GM12878 (cell line): ENCODE measurements around the gene MIGA2. TPM values are rescaled to one million over a fixed set of nuclear protein-coding genes. Genes with fewer than 3 reads are reported as not detected.

ENCODE experiments used
- ATAC-seq: fragments of 200-7000 bp; cut with Tn5 transposase; 3 replicates; pipeline ENCODE4 v1.9.1; 2020; ENCODE audit warnings: mild to moderate bottlenecking, moderate library complexity
- BruUV-seq: library from RNA; stranded (reverse); fragments of 400-500 nt; replicated peaks from 2 replicates; lab custom pipeline; 2021; lab: Mats Ljungman, UMichigan
- CTCF ChIA-PET: fragments of 300-600 bp; sonication (Branson Sonifier 250); formaldehyde crosslinking; extraction: SDS; loops from one replicate; lab custom pipeline; 2021; ENCODE audit warnings: inconsistent platforms; lab: Yijun Ruan, JAX
- POLR2A ChIA-PET: fragments of 350-600 bp; formaldehyde crosslinking; extraction: SDS; loops from one replicate; lab custom pipeline; 2021; ENCODE audit warnings: inconsistent platforms; lab: Charles Lee
- RAD21 ChIA-PET: fragments of 300-600 bp; sonication (Branson Sonifier 250); formaldehyde crosslinking; loops from one replicate; lab custom pipeline; 2023; ENCODE audit warnings: antibody characterized with exemption; ENCODE audit not compliant: unreplicated experiment; lab: Charles Lee
- SMC1A ChIA-PET: fragments of 300-600 bp; sonication (Branson Sonifier 250); formaldehyde crosslinking; loops from one replicate; lab custom pipeline; 2023; ENCODE audit not compliant: unreplicated experiment, uncharacterized antibody; lab: Charles Lee
- DNase-seq: peaks from one replicate; pipeline ENCODE4 v3.0.0-alpha.2; 2011; ENCODE audit warnings: low read depth, low spot score
- FAIRE-seq: peaks from 3 replicates; lab custom pipeline; 2011; peaks lifted over from hg19 to GRCh38; lab: Jason Lieb, UNC
- H2AFZ ChIP-seq: 2 replicates; pipeline ENCODE4 v1.6.0; 2011; ENCODE audit warnings: low read depth, low read length, control low read depth; ENCODE audit not compliant: control insufficient read depth
- H3K27ac ChIP-seq: 2 replicates; pipeline ENCODE4 v1.5.1; 2011; ENCODE audit warnings: control low read depth; ENCODE audit not compliant: control insufficient read depth, insufficient read depth
- H3K27me3 ChIP-seq, 2 experiments: replicated peaks in 1 of 2; 2 replicates each; pipeline versions ENCODE4 v1.6.0 to v1.6.1; 2011; ENCODE audit warnings: low read length in 1 of 2; ENCODE audit not compliant: control insufficient read depth in 2 of 2, insufficient read depth in 2 of 2
- H3K36me3 ChIP-seq, 2 experiments: 2 replicates each; pipeline ENCODE4 v1.5.1; 2011; ENCODE audit warnings: low read length in 1 of 2; ENCODE audit not compliant: control insufficient read depth in 2 of 2, insufficient read depth in 2 of 2
- H3K4me1 ChIP-seq: 2 replicates; pipeline ENCODE4 v1.6.1; 2011; ENCODE audit warnings: mild to moderate bottlenecking, low read length, moderate library complexity, mixed read lengths; ENCODE audit not compliant: control insufficient read depth, insufficient read depth
- H3K4me2 ChIP-seq: 2 replicates; pipeline ENCODE4 v1.6.0; 2011; ENCODE audit warnings: control low read depth; ENCODE audit not compliant: control insufficient read depth, insufficient read depth
- H3K4me3 ChIP-seq: fragments of 200-600 bp; sonication (generic); 2 replicates; pipeline ENCODE4 v1.5.1; 2016
- H3K79me2 ChIP-seq: 2 replicates; pipeline ENCODE4 v1.6.0; 2011; ENCODE audit warnings: low read length; ENCODE audit not compliant: control insufficient read depth, insufficient read depth
- H3K9ac ChIP-seq: 2 replicates; pipeline ENCODE4 v1.8.0; 2011; ENCODE audit warnings: low read length, control low read depth, mixed read lengths; ENCODE audit not compliant: control insufficient read depth, insufficient read depth
- H3K9me3 ChIP-seq: replicated peaks from 3 replicates; pipeline ENCODE4 v1.5.1; 2011; ENCODE audit warnings: mild to moderate bottlenecking, low read length; ENCODE audit not compliant: control insufficient read depth, insufficient read depth
- H4K20me1 ChIP-seq: 2 replicates; pipeline ENCODE4 v1.6.0; 2011; ENCODE audit not compliant: control insufficient read depth, insufficient read depth
- CHD4 ChIP-seq: fragments of 200-600 bp; sonication (generic); IDR thresholded peaks from 2 replicates; pipeline ENCODE4 v1.6.1; 2016; ENCODE audit warnings: mild to moderate bottlenecking
- ETV6 ChIP-seq, 2 experiments: fragments of 450-650 bp in 1 of 2; IDR thresholded peaks in 1 of 2; conservative IDR thresholded peaks in 1 of 2; 2 replicates each; pipeline ENCODE4 v1.6.1; 2014; ENCODE audit warnings: antibody characterized with exemption in 1 of 2, borderline replicate concordance in 1 of 2, low read depth in 1 of 2, mild to moderate bottlenecking in 1 of 2, moderate library complexity in 1 of 2
- KAT2A ChIP-seq: conservative IDR thresholded peaks from 2 replicates; pipeline ENCODE4 v1.6.1; 2011; ENCODE audit warnings: low read depth, low read length; ENCODE audit not compliant: control insufficient read depth
- MYB ChIP-seq: fragments of 150-350 bp; IDR thresholded peaks from 2 replicates; pipeline ENCODE4 v1.6.1; 2014; ENCODE audit warnings: mild to moderate bottlenecking, low read depth, low read length, borderline replicate concordance
- SIN3A ChIP-seq: IDR thresholded peaks from 2 replicates; pipeline ENCODE4 v1.6.1; 2012; ENCODE audit warnings: low read depth, low read length, improper control_type of control experiment
- TARDBP ChIP-seq: IDR thresholded peaks from 2 replicates; pipeline ENCODE4 v1.6.1; 2016; ENCODE audit warnings: borderline replicate concordance
- ZBED1 ChIP-seq: IDR thresholded peaks from 2 replicates; pipeline ENCODE4 v1.6.1; 2016; ENCODE audit warnings: borderline replicate concordance
- ZNF24 ChIP-seq: fragments of 450-650 bp; IDR thresholded peaks from 2 replicates; pipeline ENCODE4 v1.6.1; 2017; ENCODE audit warnings: antibody characterized with exemption, mild to moderate bottlenecking
- WGBS: methylation state at CpG from one replicate; pipeline ENCODE4 v1.1.6; 2016; ENCODE audit warnings: low lambda C conversion rate; ENCODE audit not compliant: insufficient replicate concordance, insufficient coverage; ENCODE audit errors: missing lambda C conversion rate; 5-methylcytosine and 5-hydroxymethylcytosine counted together
- in situ Hi-C: fragments of 300-500 bp; cut with MboI; formaldehyde crosslinking; loops from 9 replicates; pipeline ENCODE4 v1.14.3; 2018; ENCODE audit warnings: mixed read lengths
- intact Hi-C: fragments of 100-400 bp; cut with micrococcal nuclease; formaldehyde crosslinking; loops from one replicate; pipeline ENCODE4 v1.14.2; 2022; ENCODE audit not compliant: unreplicated experiment
- polyA plus RNA-seq, 11 experiments: library from polyadenylated mRNA; depleted of rRNA in 4 of 11; unstranded in 6 of 11; stranded (reverse) in 5 of 11; fragments of >200 nt; fragmentation: Nextera tagmentation in 4 of 11; fragmentation: Illumina TruSeq in 1 of 11; extraction: Ambion mirVana in 4 of 11; extraction: Trizol in 1 of 11; gene quantifications; 1 replicate in 1 of 11; 2 replicates in 10 of 11; pipeline versions ENCODE4 v1.2.1 to v1.2.3, GENCODE V29; 2011 to 2016; ENCODE audit warnings: inconsistent platforms in 2 of 11, missing spikeins in 2 of 11, low read depth in 1 of 11
- total RNA-seq, 4 experiments: library from RNA; depleted of rRNA in 3 of 4; stranded (reverse); fragments of >200 nt in 3 of 4; fragmentation: Illumina TruSeq in 1 of 4; extraction: Trizol in 1 of 4; gene quantifications; 2 replicates each; pipeline versions ENCODE4 v1.2.1 to v1.2.3, GENCODE V29; 2013 to 2021
- TF ChIP-seq, protein P1 (sequence below): fragments of 450-650 bp; IDR thresholded peaks from 2 replicates; pipeline ENCODE4 v1.6.1; 2018; ENCODE audit warnings: borderline replicate concordance, mild to moderate bottlenecking; ENCODE audit not compliant: partially characterized antibody
- TF ChIP-seq, protein P2 (sequence below): IDR thresholded peaks from 2 replicates; pipeline ENCODE4 v1.6.1; 2011; ENCODE audit warnings: borderline replicate concordance, low read depth, mild to moderate bottlenecking, moderate library complexity, mixed read lengths, low read length; ENCODE audit not compliant: insufficient read depth; ENCODE audit errors: extremely low read length
- TF ChIP-seq, protein P3 (sequence below): IDR thresholded peaks from 2 replicates; pipeline ENCODE4 v1.6.1; 2012; ENCODE audit warnings: improper control_type of control experiment, low read depth, low read length; ENCODE audit not compliant: insufficient replicate concordance
- TF ChIP-seq, protein P4 (sequence below): fragments of 450-650 bp; IDR thresholded peaks from 2 replicates; pipeline ENCODE4 v1.6.1; 2016; ENCODE audit warnings: mild to moderate bottlenecking
- TF ChIP-seq, protein P5 (sequence below): fragments of 450-650 bp; IDR thresholded peaks from 2 replicates; pipeline ENCODE4 v1.6.1; 2014; ENCODE audit warnings: mild to moderate bottlenecking

MIGA2 gene
- total and polyA plus RNA-seq, 10 of the 15 experiments (the other 5 are each of a cell fraction or from before 2014, with no cell fraction given) = 0.14 to 31.0 (median 12.7) TPM

DNA sequence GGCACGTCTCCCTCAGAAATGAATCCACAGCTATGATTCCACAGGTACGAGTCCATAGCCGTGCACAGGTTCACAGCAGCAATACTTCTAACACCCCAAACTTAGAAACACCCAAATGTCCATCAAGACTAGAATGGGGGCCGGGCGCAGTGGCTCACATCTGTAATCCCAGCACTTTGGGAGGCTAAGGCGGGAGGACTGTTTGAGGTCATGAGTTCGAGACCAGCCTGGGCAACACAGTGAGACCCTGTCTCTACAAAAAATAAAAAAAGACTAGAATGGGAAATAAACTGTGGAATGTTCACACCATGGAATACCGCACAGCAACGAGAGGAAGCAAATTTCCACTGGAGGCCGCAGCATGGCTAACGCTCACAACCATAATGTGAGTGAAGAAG is 40.2 kb downstream of the MIGA2 start:
- H4K20me1 ChIP-seq = no peaks in the 10 kb centered on the region
- intact Hi-C loops (no loop called here), in situ Hi-C loops (no loop called here)
- no TSS peak for BruUV-seq
- no peaks in the 10 kb centered on the region for H3K9me3 ChIP-seq
- H3K27me3 ChIP-seq = no peaks in the 10 kb centered on the region
- H3K4me1 ChIP-seq = peaks cover 4% of the 10 kb centered on the region
- WGBS = 80% methylated on average over 11 of the region's 11 CpGs
- FAIRE-seq (no peak), DNase-seq (no peak), ATAC-seq (no peak)
- H3K4me3 ChIP-seq = no peak overlapping the region
- peaks cover 4% of the 10 kb centered on the region for H3K79me2 ChIP-seq
- H3K9ac ChIP-seq = no peak overlapping the region
- H3K27ac ChIP-seq = no peak overlapping the region
- H3K36me3 ChIP-seq = no peaks in the 10 kb centered on the region
- RAD21 ChIA-PET = no interaction called here
- POLR2A ChIA-PET = no interaction called here
- CTCF ChIA-PET = interaction anchor here (1.3 kb wide), 1 partner anchor 71 kb away, joined by 3 read pairs; no protein-coding TSS in a partner anchor
- H2AFZ ChIP-seq = no peak overlapping the region
- no peak overlapping the region for H3K4me2 ChIP-seq
- SMC1A ChIA-PET = no interaction called here
- TF ChIP-seq ZBED1 (no peak), TARDBP (no peak), SIN3A (no peak), ZNF24 (no peak), KAT2A (no peak), ETV6 (conservative IDR thresholded peaks at IDR 0.05 in 1 of 2, IDR thresholded peaks at IDR 0.05 in 1 of 2; ENCODE audit: borderline replicate concordance in 1 of 2, low read depth in 1 of 2) (no peak), MYB (no peak), CHD4 (no peak)
- TF ChIP-seq, protein P1, sequence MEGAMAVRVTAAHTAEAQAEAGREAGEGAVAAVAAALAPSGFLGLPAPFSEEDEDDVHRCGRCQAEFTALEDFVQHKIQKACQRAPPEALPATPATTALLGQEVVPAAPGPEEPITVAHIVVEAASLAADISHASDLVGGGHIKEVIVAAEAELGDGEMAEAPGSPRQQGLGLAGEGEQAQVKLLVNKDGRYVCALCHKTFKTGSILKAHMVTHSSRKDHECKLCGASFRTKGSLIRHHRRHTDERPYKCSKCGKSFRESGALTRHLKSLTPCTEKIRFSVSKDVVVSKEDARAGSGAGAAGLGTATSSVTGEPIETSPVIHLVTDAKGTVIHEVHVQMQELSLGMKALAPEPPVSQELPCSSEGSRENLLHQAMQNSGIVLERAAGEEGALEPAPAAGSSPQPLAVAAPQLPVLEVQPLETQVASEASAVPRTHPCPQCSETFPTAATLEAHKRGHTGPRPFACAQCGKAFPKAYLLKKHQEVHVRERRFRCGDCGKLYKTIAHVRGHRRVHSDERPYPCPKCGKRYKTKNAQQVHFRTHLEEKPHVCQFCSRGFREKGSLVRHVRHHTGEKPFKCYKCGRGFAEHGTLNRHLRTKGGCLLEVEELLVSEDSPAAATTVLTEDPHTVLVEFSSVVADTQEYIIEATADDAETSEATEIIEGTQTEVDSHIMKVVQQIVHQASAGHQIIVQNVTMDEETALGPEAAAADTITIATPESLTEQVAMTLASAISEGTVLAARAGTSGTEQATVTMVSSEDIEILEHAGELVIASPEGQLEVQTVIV = no peak
- TF ChIP-seq, protein P2, sequence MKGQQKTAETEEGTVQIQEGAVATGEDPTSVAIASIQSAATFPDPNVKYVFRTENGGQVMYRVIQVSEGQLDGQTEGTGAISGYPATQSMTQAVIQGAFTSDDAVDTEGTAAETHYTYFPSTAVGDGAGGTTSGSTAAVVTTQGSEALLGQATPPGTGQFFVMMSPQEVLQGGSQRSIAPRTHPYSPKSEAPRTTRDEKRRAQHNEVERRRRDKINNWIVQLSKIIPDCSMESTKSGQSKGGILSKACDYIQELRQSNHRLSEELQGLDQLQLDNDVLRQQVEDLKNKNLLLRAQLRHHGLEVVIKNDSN = no peak
- TF ChIP-seq, protein P3, sequence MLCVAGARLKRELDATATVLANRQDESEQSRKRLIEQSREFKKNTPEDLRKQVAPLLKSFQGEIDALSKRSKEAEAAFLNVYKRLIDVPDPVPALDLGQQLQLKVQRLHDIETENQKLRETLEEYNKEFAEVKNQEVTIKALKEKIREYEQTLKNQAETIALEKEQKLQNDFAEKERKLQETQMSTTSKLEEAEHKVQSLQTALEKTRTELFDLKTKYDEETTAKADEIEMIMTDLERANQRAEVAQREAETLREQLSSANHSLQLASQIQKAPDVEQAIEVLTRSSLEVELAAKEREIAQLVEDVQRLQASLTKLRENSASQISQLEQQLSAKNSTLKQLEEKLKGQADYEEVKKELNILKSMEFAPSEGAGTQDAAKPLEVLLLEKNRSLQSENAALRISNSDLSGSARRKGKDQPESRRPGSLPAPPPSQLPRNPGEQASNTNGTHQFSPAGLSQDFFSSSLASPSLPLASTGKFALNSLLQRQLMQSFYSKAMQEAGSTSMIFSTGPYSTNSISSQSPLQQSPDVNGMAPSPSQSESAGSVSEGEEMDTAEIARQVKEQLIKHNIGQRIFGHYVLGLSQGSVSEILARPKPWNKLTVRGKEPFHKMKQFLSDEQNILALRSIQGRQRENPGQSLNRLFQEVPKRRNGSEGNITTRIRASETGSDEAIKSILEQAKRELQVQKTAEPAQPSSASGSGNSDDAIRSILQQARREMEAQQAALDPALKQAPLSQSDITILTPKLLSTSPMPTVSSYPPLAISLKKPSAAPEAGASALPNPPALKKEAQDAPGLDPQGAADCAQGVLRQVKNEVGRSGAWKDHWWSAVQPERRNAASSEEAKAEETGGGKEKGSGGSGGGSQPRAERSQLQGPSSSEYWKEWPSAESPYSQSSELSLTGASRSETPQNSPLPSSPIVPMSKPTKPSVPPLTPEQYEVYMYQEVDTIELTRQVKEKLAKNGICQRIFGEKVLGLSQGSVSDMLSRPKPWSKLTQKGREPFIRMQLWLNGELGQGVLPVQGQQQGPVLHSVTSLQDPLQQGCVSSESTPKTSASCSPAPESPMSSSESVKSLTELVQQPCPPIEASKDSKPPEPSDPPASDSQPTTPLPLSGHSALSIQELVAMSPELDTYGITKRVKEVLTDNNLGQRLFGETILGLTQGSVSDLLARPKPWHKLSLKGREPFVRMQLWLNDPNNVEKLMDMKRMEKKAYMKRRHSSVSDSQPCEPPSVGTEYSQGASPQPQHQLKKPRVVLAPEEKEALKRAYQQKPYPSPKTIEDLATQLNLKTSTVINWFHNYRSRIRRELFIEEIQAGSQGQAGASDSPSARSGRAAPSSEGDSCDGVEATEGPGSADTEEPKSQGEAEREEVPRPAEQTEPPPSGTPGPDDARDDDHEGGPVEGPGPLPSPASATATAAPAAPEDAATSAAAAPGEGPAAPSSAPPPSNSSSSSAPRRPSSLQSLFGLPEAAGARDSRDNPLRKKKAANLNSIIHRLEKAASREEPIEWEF = no peak
- TF ChIP-seq, protein P4, sequence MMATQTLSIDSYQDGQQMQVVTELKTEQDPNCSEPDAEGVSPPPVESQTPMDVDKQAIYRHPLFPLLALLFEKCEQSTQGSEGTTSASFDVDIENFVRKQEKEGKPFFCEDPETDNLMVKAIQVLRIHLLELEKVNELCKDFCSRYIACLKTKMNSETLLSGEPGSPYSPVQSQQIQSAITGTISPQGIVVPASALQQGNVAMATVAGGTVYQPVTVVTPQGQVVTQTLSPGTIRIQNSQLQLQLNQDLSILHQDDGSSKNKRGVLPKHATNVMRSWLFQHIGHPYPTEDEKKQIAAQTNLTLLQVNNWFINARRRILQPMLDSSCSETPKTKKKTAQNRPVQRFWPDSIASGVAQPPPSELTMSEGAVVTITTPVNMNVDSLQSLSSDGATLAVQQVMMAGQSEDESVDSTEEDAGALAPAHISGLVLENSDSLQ = no peak
- TF ChIP-seq, protein P5, sequence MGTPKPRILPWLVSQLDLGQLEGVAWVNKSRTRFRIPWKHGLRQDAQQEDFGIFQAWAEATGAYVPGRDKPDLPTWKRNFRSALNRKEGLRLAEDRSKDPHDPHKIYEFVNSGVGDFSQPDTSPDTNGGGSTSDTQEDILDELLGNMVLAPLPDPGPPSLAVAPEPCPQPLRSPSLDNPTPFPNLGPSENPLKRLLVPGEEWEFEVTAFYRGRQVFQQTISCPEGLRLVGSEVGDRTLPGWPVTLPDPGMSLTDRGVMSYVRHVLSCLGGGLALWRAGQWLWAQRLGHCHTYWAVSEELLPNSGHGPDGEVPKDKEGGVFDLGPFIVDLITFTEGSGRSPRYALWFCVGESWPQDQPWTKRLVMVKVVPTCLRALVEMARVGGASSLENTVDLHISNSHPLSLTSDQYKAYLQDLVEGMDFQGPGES = no peak
